ENCODE data around the gene GNA12. TPM values are rescaled to one million over a fixed set of nuclear protein-coding genes. Genes with fewer than 3 reads are reported as not detected.
A peak's percentile ranks its signal among the peaks of the same experiment; 100 is the strongest.
"Not testable (repeated sequence)": the region's sequence is repeated elsewhere in the genome, so short reads cannot be mapped to it uniquely, and the experiment has no call there.

The GNA12 gene
- total RNA-seq, 1 donor from 2014 or later, result 47.2 TPM

DNA sequence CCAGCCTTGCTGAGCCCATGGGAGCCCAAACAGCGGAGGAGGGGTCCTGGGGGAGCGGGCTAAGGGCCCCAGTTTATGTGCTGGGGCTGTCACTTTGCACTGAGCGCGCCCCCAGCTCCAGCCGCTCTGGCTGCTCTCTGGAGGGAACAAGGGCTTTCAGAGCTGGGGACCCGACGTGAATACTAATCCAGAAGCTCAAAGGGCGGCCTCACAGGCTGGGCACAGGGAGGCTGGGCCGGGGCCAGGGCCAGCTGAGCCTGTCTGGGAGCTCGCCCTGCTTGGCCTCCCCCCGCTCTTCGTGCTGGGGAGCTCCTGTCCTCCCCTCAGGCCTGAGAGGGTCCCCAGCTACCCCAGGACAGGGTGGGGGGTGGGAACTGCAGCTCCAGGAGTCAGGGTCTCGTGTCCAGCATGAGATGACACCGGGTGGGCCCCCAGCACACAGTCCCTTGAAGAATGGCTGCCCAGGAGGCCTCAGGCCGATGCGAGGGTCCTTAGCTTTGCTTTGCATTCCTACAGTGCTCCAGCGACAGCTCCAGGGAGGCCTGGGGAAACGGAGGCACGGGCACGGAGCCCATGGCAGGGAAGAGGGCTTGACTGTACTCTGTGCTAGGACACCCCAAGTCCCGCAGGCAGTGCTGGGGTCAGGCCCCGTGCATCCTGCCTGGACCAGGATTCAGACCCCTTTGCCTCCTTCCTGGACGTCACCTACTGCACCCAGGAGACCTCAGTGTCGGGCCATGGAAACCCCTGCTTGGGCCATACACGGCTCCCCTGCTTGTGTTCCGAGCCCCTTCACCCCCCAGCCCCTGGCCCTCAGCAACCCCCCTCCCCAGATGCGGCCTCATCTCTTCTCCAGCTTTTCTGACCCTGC is 161.9 kb downstream of the GNA12 start:
- peaks cover 22% of the 10 kb centered on the region for H3K27me3 ChIP-seq
- H3K4me3 ChIP-seq, result no peak overlapping the region
- H3K4me1 ChIP-seq, result no peaks in the 10 kb centered on the region
- H3K36me3 ChIP-seq, result no peaks in the 10 kb centered on the region
- DNase-seq (no peak), ATAC-seq (no peak)
- TF ChIP-seq, protein P1, sequence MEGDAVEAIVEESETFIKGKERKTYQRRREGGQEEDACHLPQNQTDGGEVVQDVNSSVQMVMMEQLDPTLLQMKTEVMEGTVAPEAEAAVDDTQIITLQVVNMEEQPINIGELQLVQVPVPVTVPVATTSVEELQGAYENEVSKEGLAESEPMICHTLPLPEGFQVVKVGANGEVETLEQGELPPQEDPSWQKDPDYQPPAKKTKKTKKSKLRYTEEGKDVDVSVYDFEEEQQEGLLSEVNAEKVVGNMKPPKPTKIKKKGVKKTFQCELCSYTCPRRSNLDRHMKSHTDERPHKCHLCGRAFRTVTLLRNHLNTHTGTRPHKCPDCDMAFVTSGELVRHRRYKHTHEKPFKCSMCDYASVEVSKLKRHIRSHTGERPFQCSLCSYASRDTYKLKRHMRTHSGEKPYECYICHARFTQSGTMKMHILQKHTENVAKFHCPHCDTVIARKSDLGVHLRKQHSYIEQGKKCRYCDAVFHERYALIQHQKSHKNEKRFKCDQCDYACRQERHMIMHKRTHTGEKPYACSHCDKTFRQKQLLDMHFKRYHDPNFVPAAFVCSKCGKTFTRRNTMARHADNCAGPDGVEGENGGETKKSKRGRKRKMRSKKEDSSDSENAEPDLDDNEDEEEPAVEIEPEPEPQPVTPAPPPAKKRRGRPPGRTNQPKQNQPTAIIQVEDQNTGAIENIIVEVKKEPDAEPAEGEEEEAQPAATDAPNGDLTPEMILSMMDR (IDR thresholded peaks at IDR 0.05), result no peak
- no peak overlapping the region for H3K27ac ChIP-seq
- intact Hi-C loops (cut with DNase I), result no loop called here
- no peaks in the 10 kb centered on the region for H3K9me3 ChIP-seq

- Histone ChIP-seq H3K9me3 (no peaks in the 10 kb centered on the region), H3K27ac (no peak overlapping the region), H3K36me3 (no peaks in the 10 kb centered on the region), H3K4me3 (no peak overlapping the region), H3K4me1 (no peaks in the 10 kb centered on the region), H3K27me3 (peaks cover 10% of the 10 kb centered on the region)
- intact Hi-C loops (cut with DNase I), result no loop called here
- ATAC-seq (peak; percentile 89), DNase-seq (peak; percentile 91)
- TF ChIP-seq, protein P1 (IDR thresholded peaks at IDR 0.05), result peak; percentile 71
These were observed 163.2 kb downstream of the GNA12 start for GRCh38 chr7:2680792-2681490.

DNA sequence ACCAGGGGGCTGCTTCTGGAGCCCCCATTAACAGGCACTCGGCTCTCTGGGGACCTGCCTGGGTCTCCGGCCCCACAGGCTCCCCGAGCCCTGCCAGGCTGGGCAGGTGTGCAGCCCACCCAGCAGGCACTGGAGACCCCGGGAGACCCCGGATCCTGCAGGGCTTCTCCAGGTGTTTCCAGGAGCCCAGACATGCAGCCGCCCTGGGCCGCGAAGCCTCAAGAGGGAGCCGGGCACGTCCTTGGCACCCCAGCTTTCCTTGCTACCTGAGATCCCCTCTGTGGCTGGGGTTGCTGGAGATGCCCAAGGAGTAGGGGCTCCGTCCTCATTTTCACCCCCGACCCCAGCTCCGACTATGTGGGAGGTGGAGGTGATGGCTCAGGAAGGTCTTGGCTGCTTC is 163.9 kb downstream of the GNA12 start:
- intact Hi-C loops (cut with DNase I), result no loop called here
- Histone ChIP-seq H3K27ac (no peak overlapping the region), H3K27me3 (peaks cover 6% of the 10 kb centered on the region), H3K4me1 (no peaks in the 10 kb centered on the region), H3K9me3 (no peaks in the 10 kb centered on the region), H3K4me3 (no peak overlapping the region), H3K36me3 (no peaks in the 10 kb centered on the region)
- DNase-seq (no peak), ATAC-seq (no peak)
- TF ChIP-seq, protein P1 (IDR thresholded peaks at IDR 0.05), result no peak

DNA sequence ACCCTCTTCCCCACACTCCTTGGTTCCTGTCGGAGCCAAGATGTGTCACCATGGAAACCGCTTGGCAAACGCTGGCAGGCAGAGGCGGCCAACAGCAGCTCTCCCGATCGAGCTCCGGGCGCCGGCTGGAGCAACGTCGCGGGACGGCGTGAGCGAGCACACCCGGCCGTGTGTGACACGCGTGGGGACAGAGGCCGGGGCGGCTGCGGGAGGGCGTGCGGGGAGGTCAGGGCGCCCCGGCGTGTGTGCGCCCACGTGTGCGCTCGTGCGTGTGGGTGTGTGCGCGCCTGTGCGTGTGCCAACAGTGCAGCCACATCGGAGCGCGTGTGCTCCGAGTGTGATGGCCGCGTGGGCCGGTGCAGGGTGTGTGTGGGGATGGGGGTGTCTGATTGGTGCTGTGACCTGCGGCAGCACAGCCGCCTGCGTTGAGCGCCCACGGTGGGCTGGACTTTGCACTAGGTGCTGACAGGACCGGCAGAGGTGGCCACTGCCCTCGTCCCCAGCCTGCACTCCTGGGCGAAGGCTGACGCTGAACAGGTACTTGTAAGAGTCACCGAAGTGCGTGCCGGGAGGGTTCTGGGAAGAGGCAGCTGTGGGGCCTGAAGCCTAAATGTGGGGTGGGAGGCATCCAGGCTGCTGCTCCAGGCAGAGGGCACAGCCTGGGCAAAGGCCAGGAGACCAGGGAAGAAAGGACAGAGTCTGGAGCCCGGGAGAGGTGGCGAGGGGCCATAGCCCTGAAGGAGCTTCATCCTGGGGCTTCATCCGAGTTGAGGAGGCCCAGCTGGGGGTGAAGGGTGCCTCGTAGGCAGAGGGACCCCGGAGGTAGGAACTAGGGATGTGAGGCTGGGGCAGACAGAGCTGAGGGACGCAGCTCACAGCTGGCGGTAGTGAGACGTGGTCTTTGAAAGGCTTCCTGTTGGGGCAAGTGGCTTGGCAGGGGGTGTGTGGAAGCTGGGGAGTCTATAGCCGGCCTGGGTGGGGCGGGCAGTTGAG is 164.7 kb downstream of the GNA12 start:
- H3K9me3 ChIP-seq; H3K4me1 ChIP-seq; DNase-seq; H3K4me3 ChIP-seq; H3K36me3 ChIP-seq; H3K27me3 ChIP-seq; H3K27ac ChIP-seq; intact Hi-C loops (cut with DNase I): not testable (repeated sequence)
- ATAC-seq, result peak; percentile 2

GRCh38 chr7:2678454-2678853 is 165.7 kb downstream of the GNA12 start:
- H3K27ac ChIP-seq; DNase-seq; H3K4me1 ChIP-seq; ATAC-seq; H3K27me3 ChIP-seq; intact Hi-C loops (cut with DNase I); H3K36me3 ChIP-seq; H3K4me3 ChIP-seq; H3K9me3 ChIP-seq: not testable (repeated sequence)

Other genes with a start within 250 kb of the GNA12 start
- 48.8 TPM for gene TTYH3, start 212.3 kb downstream of the GNA12 start, total RNA-seq
- gene AMZ1, start 156.1 kb downstream of the GNA12 start, total RNA-seq, result 0.29 TPM
- gene CARD11, start 199.6 kb upstream of the GNA12 start, total RNA-seq, result 5.8 TPM

All from upper lobe of right lung (tissue), 1 donor.